ENCODE data around the gene RPS6KA2. TPM values are rescaled to one million over a fixed set of nuclear protein-coding genes. Genes with fewer than 3 reads are reported as not detected.

RPS6KA2 gene
- polyA plus RNA-seq, 4 donors: 25.3 to 34.5 (median 30.2) TPM

GRCh38 chr6:166494101-166494441, 133.0 kb downstream of the RPS6KA2 start:
- DNase-seq (ENCODE audit: low read depth in 4 of 4, low spot score in 3 of 4): no peak

GRCh38 chr6:166493427-166494100, 133.5 kb downstream of the RPS6KA2 start:
- DNase-seq (ENCODE audit: low read depth in 4 of 4, low spot score in 3 of 4): no peak

GRCh38 chr6:166492092-166492741, 134.8 kb downstream of the RPS6KA2 start:
- no peak for DNase-seq (ENCODE audit: low read depth in 4 of 4, low spot score in 3 of 4)

- peak; percentile 54 to 83 (median 62) for DNase-seq (ENCODE audit: low read depth in 4 of 4, low spot score in 3 of 4)
Measured at GRCh38 chr6:166490671-166491500, 136.2 kb downstream of the RPS6KA2 start.

GRCh38 chr6:166489301-166490155, 137.5 kb downstream of the RPS6KA2 start:
- no peak for DNase-seq (ENCODE audit: low read depth in 4 of 4, low spot score in 3 of 4)

GRCh38 chr6:166488701-166489100, 138.3 kb downstream of the RPS6KA2 start:
- no peak for DNase-seq (ENCODE audit: low read depth in 4 of 4, low spot score in 3 of 4)

GRCh38 chr6:166488076-166488685, 138.9 kb downstream of the RPS6KA2 start:
- DNase-seq (ENCODE audit: low read depth in 4 of 4, low spot score in 3 of 4): peak in 3 of 4 donors; percentile 33 to 47 (median 45)

- no peak for DNase-seq (ENCODE audit: low read depth in 4 of 4, low spot score in 3 of 4)
Measured at GRCh38 chr6:166487148-166487547, 139.9 kb downstream of the RPS6KA2 start.

- no peak for DNase-seq (ENCODE audit: low read depth in 4 of 4, low spot score in 3 of 4)
Measured at GRCh38 chr6:166486536-166486880, 140.5 kb downstream of the RPS6KA2 start.

GRCh38 chr6:166485651-166486535, 141.2 kb downstream of the RPS6KA2 start:
- no peak for DNase-seq (ENCODE audit: low read depth in 4 of 4, low spot score in 3 of 4)

GRCh38 chr6:166484863-166485262, 142.2 kb downstream of the RPS6KA2 start:
- DNase-seq (ENCODE audit: low read depth in 4 of 4, low spot score in 3 of 4): no peak

- no peak for DNase-seq (ENCODE audit: low read depth in 4 of 4, low spot score in 3 of 4)
Measured at GRCh38 chr6:166483573-166484250, 143.3 kb downstream of the RPS6KA2 start.

- no peak for DNase-seq (ENCODE audit: low read depth in 4 of 4, low spot score in 3 of 4)
Measured at GRCh38 chr6:166483026-166483425, 144.0 kb downstream of the RPS6KA2 start.

GRCh38 chr6:166478782-166479592, 148.1 kb downstream of the RPS6KA2 start:
- no peak for DNase-seq (ENCODE audit: low read depth in 4 of 4, low spot score in 3 of 4)

- DNase-seq (ENCODE audit: low read depth in 4 of 4, low spot score in 3 of 4): no peak
Measured at GRCh38 chr6:166477647-166478365, 149.2 kb downstream of the RPS6KA2 start.

GRCh38 chr6:166476634-166477215, 150.3 kb downstream of the RPS6KA2 start:
- DNase-seq (ENCODE audit: low read depth in 4 of 4, low spot score in 3 of 4): no peak

- DNase-seq (ENCODE audit: low read depth in 4 of 4, low spot score in 3 of 4): no peak
Measured at GRCh38 chr6:166476061-166476591, 150.9 kb downstream of the RPS6KA2 start.

Data from left renal pelvis (tissue), 4 donors.